H9 (cell line): ENCODE measurements around the gene AKAP7. TPM values are rescaled to one million over a fixed set of nuclear protein-coding genes. Genes with fewer than 3 reads are reported as not detected.

Experiments
- DNase-seq: peaks from one replicate; pipeline ENCODE4 v3.0.0-alpha.2; 2017
- H2AFZ ChIP-seq: one replicate; pipeline ENCODE4 v1.6.1; 2013; ENCODE audit warnings: mild to moderate bottlenecking, low read length, control low read depth, moderate library complexity
- H2AK5ac ChIP-seq: 2 replicates; pipeline ENCODE4 v1.6.1; 2013; ENCODE audit warnings: low read length, control low read depth, mixed read lengths; ENCODE audit not compliant: insufficient read length
- H2BK120ac ChIP-seq: one replicate; pipeline ENCODE4 v1.6.1; 2013; ENCODE audit warnings: low read depth, mild to moderate bottlenecking, low read length, control low read depth, inconsistent platforms; ENCODE audit not compliant: poor library complexity, severe bottlenecking
- H2BK12ac ChIP-seq: 2 replicates; pipeline ENCODE4 v1.6.1; 2013; ENCODE audit warnings: low read length, control low read depth, mixed read lengths, low read depth; ENCODE audit not compliant: insufficient read length
- H2BK15ac ChIP-seq: 2 replicates; pipeline ENCODE4 v1.6.1; 2013; ENCODE audit warnings: low read depth, low read length, control low read depth
- H2BK20ac ChIP-seq: one replicate; pipeline ENCODE4 v1.6.1; 2013; ENCODE audit warnings: low read depth, mild to moderate bottlenecking, low read length, control low read depth, inconsistent platforms; ENCODE audit not compliant: poor library complexity, severe bottlenecking
- H2BK5ac ChIP-seq: 2 replicates; pipeline ENCODE4 v1.6.1; 2013; ENCODE audit warnings: low read length, control low read depth, mixed read lengths; ENCODE audit not compliant: insufficient read length
- H3K14ac ChIP-seq: 2 replicates; pipeline ENCODE4 v1.6.1; 2013; ENCODE audit warnings: low read length, control low read depth; ENCODE audit not compliant: insufficient read depth
- H3K18ac ChIP-seq: 2 replicates; pipeline ENCODE4 v1.6.1; 2013; ENCODE audit warnings: low read depth, mild to moderate bottlenecking, mixed read lengths, low read length, control low read depth; ENCODE audit not compliant: insufficient read length
- H3K23ac ChIP-seq: 2 replicates; pipeline ENCODE4 v1.6.1; 2013; ENCODE audit warnings: low read length, control low read depth, mixed read lengths, low read depth; ENCODE audit not compliant: insufficient read length
- H3K23me2 ChIP-seq: 2 replicates; pipeline ENCODE4 v1.6.1; 2013; ENCODE audit warnings: low read depth, mild to moderate bottlenecking, mixed read lengths, low read length, control low read depth; ENCODE audit not compliant: insufficient read length, poor library complexity, severe bottlenecking
- H3K27ac ChIP-seq: 2 replicates; pipeline ENCODE4 v1.5.1; 2013; ENCODE audit warnings: low read length, control low read depth, mixed read lengths, low read depth; ENCODE audit not compliant: insufficient read length
- H3K27me3 ChIP-seq: 2 replicates; pipeline ENCODE4 v1.6.1; 2013; ENCODE audit warnings: low read length, control low read depth, inconsistent platforms; ENCODE audit not compliant: insufficient read depth
- H3K4ac ChIP-seq: 2 replicates; pipeline ENCODE4 v1.6.1; 2013; ENCODE audit warnings: low read depth, mild to moderate bottlenecking, control low read depth, inconsistent platforms, low read length, moderate library complexity
- H3K4me1 ChIP-seq: 2 replicates; pipeline ENCODE4 v1.6.1; 2013; ENCODE audit warnings: low read length, control low read depth, inconsistent platforms; ENCODE audit not compliant: insufficient read depth
- H3K4me2 ChIP-seq: 2 replicates; pipeline ENCODE4 v1.6.1; 2013; ENCODE audit warnings: low read length, control low read depth, mixed read lengths; ENCODE audit not compliant: insufficient read length, insufficient read depth
- H3K56ac ChIP-seq: 2 replicates; pipeline ENCODE4 v1.6.1; 2013; ENCODE audit warnings: low read depth, mild to moderate bottlenecking, mixed read lengths, low read length, control low read depth; ENCODE audit not compliant: insufficient read length
- H3K79me1 ChIP-seq: 2 replicates; pipeline ENCODE4 v1.6.1; 2013; ENCODE audit warnings: low read depth, mild to moderate bottlenecking, moderate library complexity, low read length, control low read depth, inconsistent platforms; ENCODE audit not compliant: insufficient read depth, poor library complexity, severe bottlenecking
- H3K79me2 ChIP-seq: 2 replicates; pipeline ENCODE4 v1.6.1; 2013; ENCODE audit warnings: low read length, control low read depth, inconsistent platforms; ENCODE audit not compliant: insufficient read depth
- H3K9ac ChIP-seq: 2 replicates; pipeline ENCODE4 v1.6.1; 2013; ENCODE audit warnings: low read length, control low read depth, mixed read lengths; ENCODE audit not compliant: insufficient read length; ENCODE audit errors: extremely low read depth
- H3K9me3 ChIP-seq: one replicate; pipeline ENCODE4 v1.6.1; 2013; ENCODE audit warnings: low read depth, low read length, inconsistent platforms; ENCODE audit not compliant: control insufficient read depth
- H3T11ph ChIP-seq: one replicate; pipeline ENCODE4 v1.6.1; 2013; ENCODE audit warnings: mild to moderate bottlenecking, low read length, control low read depth, inconsistent platforms
- H4K20me1 ChIP-seq: one replicate; pipeline ENCODE4 v1.6.1; 2013; ENCODE audit not compliant: control insufficient read depth, insufficient read length, insufficient read depth
- H4K5ac ChIP-seq: 2 replicates; pipeline ENCODE4 v1.6.1; 2013; ENCODE audit warnings: low read depth, mild to moderate bottlenecking, mixed read lengths, low read length, control low read depth; ENCODE audit not compliant: insufficient read length
- H4K8ac ChIP-seq: replicated peaks from 2 replicates; pipeline ENCODE4 v1.6.1; 2013; ENCODE audit warnings: low read length, control low read depth, mixed read lengths, low read depth; ENCODE audit not compliant: insufficient read length
- H4K91ac ChIP-seq: 2 replicates; pipeline ENCODE4 v1.6.1; 2013; ENCODE audit warnings: low read depth, mild to moderate bottlenecking, moderate library complexity, mixed read lengths, low read length, control low read depth; ENCODE audit not compliant: insufficient read length
- H3K27ac Mint-ChIP-seq, 3 experiments: 2 replicates in 2 of 3; 3 replicates in 1 of 3; pipeline ENCODE4 v1.8.0; 2020 to 2021; ENCODE audit warnings: mixed read lengths in 3 of 3, mild to moderate bottlenecking in 1 of 3, moderate library complexity in 1 of 3
- H3K27me3 Mint-ChIP-seq: 2 replicates; pipeline ENCODE4 v1.8.0; 2021; ENCODE audit warnings: low read depth, mild to moderate bottlenecking, moderate library complexity, mixed read lengths
- H3K36me3 Mint-ChIP-seq, 3 experiments: 2 replicates in 2 of 3; 3 replicates in 1 of 3; pipeline ENCODE4 v1.8.0; 2020 to 2021; ENCODE audit warnings: low read depth in 3 of 3, mixed read lengths in 3 of 3; ENCODE audit not compliant: insufficient read depth in 1 of 3
- H3K4me1 Mint-ChIP-seq, 2 experiments: 2 replicates each; pipeline ENCODE4 v1.8.0; 2020; ENCODE audit warnings: mixed read lengths in 2 of 2
- H3K4me3 Mint-ChIP-seq, 2 experiments: 2 replicates in 1 of 2; 3 replicates in 1 of 2; pipeline ENCODE4 v1.8.0; 2020 to 2021; ENCODE audit warnings: mild to moderate bottlenecking in 2 of 2, mixed read lengths in 2 of 2, moderate library complexity in 1 of 2
- H3K9me3 Mint-ChIP-seq, 2 experiments: 2 replicates in 1 of 2; 3 replicates in 1 of 2; pipeline ENCODE4 v1.8.0; 2020; ENCODE audit warnings: mild to moderate bottlenecking in 2 of 2, mixed read lengths in 2 of 2, moderate library complexity in 1 of 2
- WGBS: extraction: QIAGEN DNeasy Blood & Tissue Kit; methylation state at CpG from one replicate; pipeline ENCODE4 v1.1.7; 2013; ENCODE audit warnings: missing lambda C conversion rate, low lambda C conversion rate, mixed read lengths; ENCODE audit not compliant: insufficient read length; ENCODE audit errors: extremely low coverage; 5-methylcytosine and 5-hydroxymethylcytosine counted together
- total RNA-seq: library from RNA; stranded (reverse); gene quantifications from 2 replicates; pipeline ENCODE4 v1.2.1, GENCODE V29; 2021
- TF ChIP-seq, protein P1 (sequence below): fragments of 200-600 bp; sonication (generic); conservative IDR thresholded peaks from 3 replicates; pipeline ENCODE4 v1.8.0; 2021; ENCODE audit warnings: antibody characterized with exemption, mild to moderate bottlenecking

Gene AKAP7
- total RNA-seq, 1 experiment from 2014 or later: 9.8 TPM

DNA sequence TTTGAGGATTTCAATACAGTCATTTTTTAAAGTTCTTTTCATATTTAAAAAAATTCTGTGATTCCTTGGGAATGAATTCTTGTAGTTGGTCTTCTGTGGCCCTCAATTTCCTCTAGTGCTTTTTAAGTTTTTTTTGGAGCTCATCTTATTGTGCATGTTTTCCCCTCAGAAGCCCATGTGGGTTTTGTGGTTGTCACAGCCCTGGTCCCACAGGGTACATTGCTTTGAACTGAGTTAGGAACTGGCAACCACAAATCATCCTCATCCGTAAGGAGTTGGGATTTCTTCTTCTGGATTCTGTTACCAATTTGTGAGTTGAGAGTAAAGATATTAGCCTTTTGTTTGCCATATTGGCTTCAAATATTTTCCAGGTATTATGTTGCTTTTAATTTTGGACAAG is 89.9 kb downstream of the AKAP7 start:
- 0 out of 5 replicates have a peak, but pooled peaks cover 0 to 2% of the 10 kb centered on the region in 2 experiments for H3K9me3 Mint-ChIP-seq
- no peak overlapping the region for H2BK120ac ChIP-seq
- H3K14ac ChIP-seq: no peak overlapping the region
- peaks cover 5% of the 10 kb centered on the region; the same call in 1 of the 2 replicates for H3K4me1 ChIP-seq
- H3K27me3 ChIP-seq: no peaks in the 10 kb centered on the region
- H3K27ac Mint-ChIP-seq: no peak overlapping the region
- H2BK5ac ChIP-seq: no peak overlapping the region
- H3K9me3 ChIP-seq: no peaks in the 10 kb centered on the region
- H3K27ac ChIP-seq: no peak overlapping the region
- H3K4me1 Mint-ChIP-seq: peaks cover 7 to 10% of the 10 kb centered on the region in 2 experiments
- no peak overlapping the region for H3K9ac ChIP-seq
- no peak overlapping the region for H3K4ac ChIP-seq
- H3K4me3 Mint-ChIP-seq: no peak overlapping the region
- H3K23ac ChIP-seq: no peak overlapping the region
- H3K27me3 Mint-ChIP-seq: no peaks in the 10 kb centered on the region
- H3K79me2 ChIP-seq: no peaks in the 10 kb centered on the region
- H3K4me2 ChIP-seq: no peak overlapping the region
- H2BK15ac ChIP-seq: no peak overlapping the region
- H3K23me2 ChIP-seq: no peaks in the 10 kb centered on the region
- no peak for DNase-seq
- no CpG with 5 or more reads among the region's 1 CpG for WGBS
- H2BK20ac ChIP-seq: no peak overlapping the region
- no peak overlapping the region for H4K5ac ChIP-seq
- H3K79me1 ChIP-seq: no peaks in the 10 kb centered on the region
- no peak overlapping the region for H2AK5ac ChIP-seq
- H2AFZ ChIP-seq: no peak overlapping the region
- H4K91ac ChIP-seq: no peak overlapping the region
- no peak overlapping the region for H3K18ac ChIP-seq
- H3K36me3 Mint-ChIP-seq: peaks cover 3 to 14% (median 5%) of the 10 kb centered on the region in 3 experiments
- H3K56ac ChIP-seq: no peak overlapping the region
- H4K8ac ChIP-seq: no peak overlapping the region
- TF ChIP-seq, protein P1, sequence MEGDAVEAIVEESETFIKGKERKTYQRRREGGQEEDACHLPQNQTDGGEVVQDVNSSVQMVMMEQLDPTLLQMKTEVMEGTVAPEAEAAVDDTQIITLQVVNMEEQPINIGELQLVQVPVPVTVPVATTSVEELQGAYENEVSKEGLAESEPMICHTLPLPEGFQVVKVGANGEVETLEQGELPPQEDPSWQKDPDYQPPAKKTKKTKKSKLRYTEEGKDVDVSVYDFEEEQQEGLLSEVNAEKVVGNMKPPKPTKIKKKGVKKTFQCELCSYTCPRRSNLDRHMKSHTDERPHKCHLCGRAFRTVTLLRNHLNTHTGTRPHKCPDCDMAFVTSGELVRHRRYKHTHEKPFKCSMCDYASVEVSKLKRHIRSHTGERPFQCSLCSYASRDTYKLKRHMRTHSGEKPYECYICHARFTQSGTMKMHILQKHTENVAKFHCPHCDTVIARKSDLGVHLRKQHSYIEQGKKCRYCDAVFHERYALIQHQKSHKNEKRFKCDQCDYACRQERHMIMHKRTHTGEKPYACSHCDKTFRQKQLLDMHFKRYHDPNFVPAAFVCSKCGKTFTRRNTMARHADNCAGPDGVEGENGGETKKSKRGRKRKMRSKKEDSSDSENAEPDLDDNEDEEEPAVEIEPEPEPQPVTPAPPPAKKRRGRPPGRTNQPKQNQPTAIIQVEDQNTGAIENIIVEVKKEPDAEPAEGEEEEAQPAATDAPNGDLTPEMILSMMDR: no peak
- no peak overlapping the region for H2BK12ac ChIP-seq
- no peaks in the 10 kb centered on the region for H4K20me1 ChIP-seq
- H3T11ph ChIP-seq: no peak overlapping the region
